ENCODE data around the gene PCF11. TPM values are rescaled to one million over a fixed set of nuclear protein-coding genes. Genes with fewer than 3 reads are reported as not detected.
A peak's percentile ranks its signal among the peaks of the same experiment; 100 is the strongest.

PCF11 gene
- total and polyA plus RNA-seq, 7 donors = 12.7 to 78.2 (median 62.0) TPM

DNA sequence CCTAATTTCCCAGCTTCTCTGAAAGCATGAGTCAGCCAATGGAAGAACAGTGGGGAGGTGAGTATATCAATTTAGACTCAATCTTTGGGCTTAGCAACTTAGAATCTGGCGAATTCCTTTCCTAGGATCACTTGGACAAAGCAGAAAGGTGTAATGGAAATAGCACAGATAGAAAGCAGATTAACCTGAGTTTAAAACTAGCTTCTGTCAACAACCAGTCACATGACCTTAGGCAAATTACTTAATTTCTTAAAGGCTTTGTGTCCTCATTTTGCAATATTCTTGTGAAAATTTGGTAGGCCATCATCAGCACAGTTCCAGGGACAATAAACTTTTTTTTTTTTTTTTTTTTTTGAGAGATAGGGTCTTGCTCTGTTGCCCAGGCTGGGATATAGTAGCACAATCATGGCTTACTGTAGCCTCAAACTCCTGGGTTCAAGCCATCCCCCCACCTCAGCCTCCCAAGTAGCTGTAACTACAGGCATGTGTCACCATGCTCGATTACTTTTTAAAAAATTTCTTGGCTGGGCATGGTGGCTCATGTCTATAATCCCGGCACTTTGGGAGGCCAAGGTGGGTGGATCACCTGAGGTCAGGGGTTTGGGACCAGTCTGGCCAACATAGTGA lies 40.8 kb upstream of the PCF11 start:
- 96 to 97% methylated on average over 3 of the region's 3 CpGs for WGBS, 2 donors

DNA sequence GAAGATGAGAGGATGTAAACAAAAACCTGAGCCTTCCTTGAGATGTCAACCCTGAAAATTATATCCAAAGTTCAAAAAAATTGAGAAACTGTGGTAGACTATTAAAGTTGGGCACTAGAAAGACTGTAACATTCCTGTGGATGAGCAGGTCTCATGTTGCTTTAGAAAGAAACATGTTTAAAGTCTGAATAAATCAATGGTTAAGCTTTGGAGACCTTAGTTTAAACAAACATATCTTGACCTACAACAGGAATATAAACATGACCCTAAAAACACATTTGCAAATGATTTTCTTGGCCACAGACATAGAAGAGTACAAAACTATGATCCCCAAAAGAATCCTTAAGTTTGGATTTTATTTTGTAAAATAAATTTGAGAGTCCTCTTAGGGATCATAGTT lies 38.1 kb upstream of the PCF11 start:
- no peak for DNase-seq
- Histone ChIP-seq H3K9me3 (no peaks in the 10 kb centered on the region), H3K27me3 (no peaks in the 10 kb centered on the region), H3K4me1 (peaks cover 0 to 19% (median 15%) of the 10 kb centered on the region in 4 donors), H3K27ac (no peak overlapping the region), H3K4me3 (no peak overlapping the region), H3K36me3 (no peaks in the 10 kb centered on the region)
- intact Hi-C loops (cut with DNase I) = no loop called here
- TF ChIP-seq, protein P1, sequence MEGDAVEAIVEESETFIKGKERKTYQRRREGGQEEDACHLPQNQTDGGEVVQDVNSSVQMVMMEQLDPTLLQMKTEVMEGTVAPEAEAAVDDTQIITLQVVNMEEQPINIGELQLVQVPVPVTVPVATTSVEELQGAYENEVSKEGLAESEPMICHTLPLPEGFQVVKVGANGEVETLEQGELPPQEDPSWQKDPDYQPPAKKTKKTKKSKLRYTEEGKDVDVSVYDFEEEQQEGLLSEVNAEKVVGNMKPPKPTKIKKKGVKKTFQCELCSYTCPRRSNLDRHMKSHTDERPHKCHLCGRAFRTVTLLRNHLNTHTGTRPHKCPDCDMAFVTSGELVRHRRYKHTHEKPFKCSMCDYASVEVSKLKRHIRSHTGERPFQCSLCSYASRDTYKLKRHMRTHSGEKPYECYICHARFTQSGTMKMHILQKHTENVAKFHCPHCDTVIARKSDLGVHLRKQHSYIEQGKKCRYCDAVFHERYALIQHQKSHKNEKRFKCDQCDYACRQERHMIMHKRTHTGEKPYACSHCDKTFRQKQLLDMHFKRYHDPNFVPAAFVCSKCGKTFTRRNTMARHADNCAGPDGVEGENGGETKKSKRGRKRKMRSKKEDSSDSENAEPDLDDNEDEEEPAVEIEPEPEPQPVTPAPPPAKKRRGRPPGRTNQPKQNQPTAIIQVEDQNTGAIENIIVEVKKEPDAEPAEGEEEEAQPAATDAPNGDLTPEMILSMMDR (IDR thresholded peaks at IDR 0.05) = no peak
- no peak for TF ChIP-seq POLR2AphosphoS5 (IDR thresholded peaks at IDR 0.05)
- TF ChIP-seq POLR2A (IDR thresholded peaks at IDR 0.05) = no peak
- no peak for TF ChIP-seq EP300 (IDR thresholded peaks at IDR 0.05)

More for the DNA sequence above, 40.8 kb upstream of the PCF11 start:
- no peak overlapping the region for H3K4me3 ChIP-seq
- H3K36me3 ChIP-seq = no peaks in the 10 kb centered on the region
- H3K9me3 ChIP-seq = no peaks in the 10 kb centered on the region
- peak overlapping the region in 3 of 4 donors; percentile 33 to 46 (median 44) for H3K27ac ChIP-seq
- H3K27me3 ChIP-seq = no peaks in the 10 kb centered on the region
- H3K4me1 ChIP-seq = peaks cover 0 to 19% (median 15%) of the 10 kb centered on the region in 4 donors
- TF ChIP-seq EP300 (IDR thresholded peaks at IDR 0.05) (no peak), POLR2AphosphoS5 (IDR thresholded peaks at IDR 0.05) (no peak), POLR2A (IDR thresholded peaks at IDR 0.05) (no peak)
- TF ChIP-seq, protein P1 (IDR thresholded peaks at IDR 0.05) = no peak
- no peak for DNase-seq
- intact Hi-C loops (cut with DNase I) = no loop called here

DNA sequence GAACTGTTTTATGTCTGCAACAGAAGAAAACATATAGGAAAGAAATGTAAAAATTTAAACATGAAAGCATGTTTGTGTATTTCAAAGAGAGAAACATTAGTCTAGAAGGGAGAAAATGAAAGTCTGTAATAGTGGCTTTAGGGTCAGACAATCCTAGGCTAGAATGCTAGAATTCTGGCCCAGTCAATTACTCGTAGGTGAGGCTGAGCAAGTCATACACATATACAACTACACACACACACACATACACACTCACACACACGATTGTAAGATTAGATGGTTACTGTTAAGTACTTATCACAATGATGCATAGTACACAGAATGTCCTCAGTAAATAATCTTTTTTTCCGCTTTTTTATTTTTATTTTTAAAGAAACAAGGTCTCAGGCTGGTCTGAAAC lies 37.7 kb upstream of the PCF11 start:
- 52 to 79% methylated on average over 3 of the region's 3 CpGs for WGBS, 2 donors
- H3K4me1 ChIP-seq = peaks cover 0 to 19% (median 15%) of the 10 kb centered on the region in 4 donors
- TF ChIP-seq POLR2AphosphoS5 (IDR thresholded peaks at IDR 0.05) = no peak
- TF ChIP-seq POLR2A (IDR thresholded peaks at IDR 0.05) = no peak
- H3K27ac ChIP-seq = no peak overlapping the region
- no peaks in the 10 kb centered on the region for H3K36me3 ChIP-seq
- H3K9me3 ChIP-seq = no peaks in the 10 kb centered on the region
- intact Hi-C loops (cut with DNase I) = no loop called here
- H3K4me3 ChIP-seq = no peak overlapping the region
- no peak for DNase-seq
- no peaks in the 10 kb centered on the region for H3K27me3 ChIP-seq

DNA sequence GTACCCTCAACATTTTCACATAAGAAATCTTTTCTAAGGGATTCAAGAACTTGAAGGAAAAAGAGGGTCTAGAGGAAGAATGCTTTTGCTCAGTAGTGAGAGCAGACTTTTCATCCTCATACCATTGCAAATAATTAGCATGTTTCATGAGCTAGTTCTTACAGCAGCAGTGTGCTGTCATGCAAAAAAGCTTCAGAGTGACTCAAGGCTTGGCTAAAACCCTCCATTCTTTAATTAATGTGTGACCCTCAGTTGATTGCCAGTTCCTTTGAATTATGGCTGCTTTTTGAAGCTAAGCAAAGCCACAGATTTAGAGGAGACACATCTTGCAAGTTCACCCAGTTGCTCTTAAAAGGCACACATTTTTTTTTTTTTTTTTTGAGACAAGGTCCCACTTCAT lies 36.6 kb upstream of the PCF11 start:
- H3K27me3 ChIP-seq = no peaks in the 10 kb centered on the region
- no peaks in the 10 kb centered on the region for H3K9me3 ChIP-seq
- TF ChIP-seq POLR2AphosphoS5 (IDR thresholded peaks at IDR 0.05) (peak in 1 of 4 donors; percentile 28), POLR2A (IDR thresholded peaks at IDR 0.05) (no peak)
- peaks cover 0 to 12% (median 9%) of the 10 kb centered on the region in 4 donors for H3K4me1 ChIP-seq
- no peak overlapping the region for H3K27ac ChIP-seq
- no peak overlapping the region for H3K4me3 ChIP-seq
- no peaks in the 10 kb centered on the region for H3K36me3 ChIP-seq
- DNase-seq = no peak
- intact Hi-C loops (cut with DNase I) = no loop called here

DNA sequence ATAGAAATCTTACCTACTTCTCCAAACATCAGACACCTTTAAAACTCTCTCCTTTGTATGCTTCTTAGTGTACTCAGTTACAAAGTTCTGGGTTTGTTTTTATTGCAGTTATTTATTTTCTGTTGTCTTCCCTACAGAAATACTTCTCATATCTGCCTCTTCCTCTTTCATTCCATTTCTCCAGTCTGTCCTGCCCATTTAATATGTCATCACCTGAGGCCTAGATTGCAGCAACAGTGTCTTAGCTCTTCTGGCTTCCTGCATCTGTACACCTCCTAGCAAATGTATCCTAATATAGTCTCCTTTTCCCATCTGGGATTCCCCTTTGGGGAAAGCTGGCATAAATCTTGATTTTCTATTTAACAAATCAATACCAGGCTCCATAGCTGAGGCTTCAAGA lies 34.9 kb upstream of the PCF11 start:
- Histone ChIP-seq H3K9me3 (no peaks in the 10 kb centered on the region), H3K36me3 (no peaks in the 10 kb centered on the region), H3K27me3 (no peaks in the 10 kb centered on the region), H3K4me3 (no peak overlapping the region), H3K4me1 (peaks cover 0 to 4% (median 0%) of the 10 kb centered on the region in 4 donors), H3K27ac (no peak overlapping the region)
- no peak for DNase-seq
- TF ChIP-seq EP300 (IDR thresholded peaks at IDR 0.05) (no peak), POLR2AphosphoS5 (IDR thresholded peaks at IDR 0.05) (no peak), POLR2A (IDR thresholded peaks at IDR 0.05) (no peak)
- TF ChIP-seq, protein P1 (IDR thresholded peaks at IDR 0.05) = no peak
- intact Hi-C loops (cut with DNase I) = no loop called here

DNA sequence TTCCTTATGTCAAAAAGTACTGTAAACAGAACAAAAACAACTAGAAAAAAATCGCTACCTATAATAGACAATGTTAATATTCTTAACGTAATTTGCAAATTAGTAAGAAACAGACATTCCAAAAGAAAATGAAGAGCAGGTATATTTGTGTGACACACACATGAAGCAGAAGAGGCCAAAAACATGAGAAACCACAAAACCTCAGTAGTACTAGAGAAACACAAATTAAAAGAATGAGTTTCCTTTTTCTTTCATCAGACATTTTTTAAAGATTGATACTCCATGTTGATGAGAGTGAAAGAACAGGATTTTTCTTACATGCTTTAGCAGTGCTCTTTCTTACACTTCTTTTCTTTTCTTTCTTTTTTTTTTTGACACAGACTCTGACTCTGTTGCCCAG lies 34.2 kb upstream of the PCF11 start:
- TF ChIP-seq, protein P1 (IDR thresholded peaks at IDR 0.05) = no peak
- no peak for TF ChIP-seq POLR2A (IDR thresholded peaks at IDR 0.05)
- no peak for TF ChIP-seq POLR2AphosphoS5 (IDR thresholded peaks at IDR 0.05)
- TF ChIP-seq EP300 (IDR thresholded peaks at IDR 0.05) = no peak

More for the DNA sequence above, 34.2 kb upstream of the PCF11 start:
- 91 to 93% methylated on average over 2 of the region's 2 CpGs for WGBS, 2 donors
- peaks cover 0 to 4% (median 0%) of the 10 kb centered on the region in 4 donors for H3K4me1 ChIP-seq
- H3K27me3 ChIP-seq = no peaks in the 10 kb centered on the region
- H3K4me3 ChIP-seq = no peak overlapping the region
- no peak for DNase-seq
- intact Hi-C loops (cut with DNase I) = no loop called here
- no peaks in the 10 kb centered on the region for H3K9me3 ChIP-seq
- H3K27ac ChIP-seq = no peak overlapping the region
- H3K36me3 ChIP-seq = no peaks in the 10 kb centered on the region

Measured in sigmoid colon (tissue), 7 donors.